Esophagus squamous epithelium (tissue), 5 donors: ENCODE measurements around the gene CCL25. TPM values are rescaled to one million over a fixed set of nuclear protein-coding genes. Genes with fewer than 3 reads are reported as not detected.

ENCODE experiments used
- DNase-seq: peaks from one replicate; lab custom pipeline; 2025; lab: John Stamatoyannopoulos, UW
- H3K27ac ChIP-seq, 4 donors: fragments of 200-600 bp; sonication (generic); one replicate each; pipeline ENCODE4 v1.5.1; 2016 to 2019; ENCODE audit warnings: mild to moderate bottlenecking in 1 of 4
- H3K27me3 ChIP-seq, 4 donors: fragments of 200-600 bp; sonication (generic); 1 replicate in 3 of 4; 2 replicates in 1 of 4; pipeline versions ENCODE4 v1.5.1 to v1.6.0; 2017 to 2021; ENCODE audit warnings: antibody characterized with exemption in 1 of 4
- H3K36me3 ChIP-seq, 3 donors: fragments of 200-600 bp; sonication (generic); one replicate each; pipeline ENCODE4 v1.5.1; 2016 to 2019
- H3K4me1 ChIP-seq, 3 donors: fragments of 200-600 bp; sonication (generic); one replicate each; pipeline ENCODE4 v1.5.1; 2017 to 2019
- H3K4me3 ChIP-seq, 4 donors: fragments of 200-600 bp; sonication (generic); 1 replicate in 3 of 4; 2 replicates in 1 of 4; pipeline ENCODE4 v1.5.1; 2016 to 2019; ENCODE audit warnings: mild to moderate bottlenecking in 2 of 4, moderate library complexity in 1 of 4
- H3K9me3 ChIP-seq, 3 donors: fragments of 200-600 bp; sonication (generic); one replicate each; pipeline ENCODE4 v1.5.1; 2016 to 2019
- CTCF ChIP-seq, 6 experiments: fragments of 450-650 bp in 4 of 6; fragments of 200-600 bp in 2 of 6; sonication (generic) in 2 of 6; IDR thresholded peaks; one replicate each; pipeline ENCODE4 v1.5.1; 2016 to 2019; ENCODE audit warnings: antibody characterized with exemption in 6 of 6, mild to moderate bottlenecking in 4 of 6, moderate library complexity in 4 of 6
- POLR2A ChIP-seq, 4 donors: fragments of 450-650 bp; IDR thresholded peaks; one replicate each; pipeline ENCODE4 v1.6.1; 2017; ENCODE audit warnings: antibody characterized with exemption in 4 of 4, mild to moderate bottlenecking in 4 of 4, moderate library complexity in 3 of 4
- WGBS, 2 donors: methylation state at CpG; one replicate each; pipeline ENCODE4 v1.1.5; 2018; 5-methylcytosine and 5-hydroxymethylcytosine counted together
- intact Hi-C: fragments of 100-400 bp; cut with DNase I; formaldehyde crosslinking; loops from one replicate; pipeline ENCODE4 v1.15.0; 2022
- total RNA-seq, 4 donors: library from RNA; depleted of rRNA; stranded (reverse); fragments of >200 nt; gene quantifications; one replicate each; pipeline ENCODE4 v1.1.0, GENCODE V29; 2016
- donor health status: DM: yes; HTN: yes; CAD: no.

CCL25 gene
- total RNA-seq, 4 donors from 2014 or later: not detected

GRCh38 chr19:8036434-8037099 is 16.0 kb upstream of the CCL25 start:
- Histone ChIP-seq H3K4me3 (no peak overlapping the region), H3K27ac (no peak overlapping the region), H3K36me3 (no peaks in the 10 kb centered on the region), H3K27me3 (peaks cover 0 to 30% (median 0%) of the 10 kb centered on the region in 4 donors), H3K4me1 (no peaks in the 10 kb centered on the region), H3K9me3 (no peaks in the 10 kb centered on the region)
- intact Hi-C loops: no loop called here
- TF ChIP-seq POLR2A (IDR thresholded peaks at IDR 0.05) (no peak), CTCF (IDR thresholded peaks at IDR 0.05) (no peak)
- 41 to 72% methylated on average over 7 of the region's 7 CpGs for WGBS, 2 donors
- DNase-seq: no peak

- Histone ChIP-seq H3K36me3 (no peaks in the 10 kb centered on the region), H3K4me1 (no peaks in the 10 kb centered on the region), H3K27ac (no peak overlapping the region), H3K27me3 (peaks cover 0 to 33% (median 0%) of the 10 kb centered on the region in 4 donors), H3K4me3 (no peak overlapping the region), H3K9me3 (no peaks in the 10 kb centered on the region)
- intact Hi-C loops: no loop called here
- no peak for TF ChIP-seq POLR2A (IDR thresholded peaks at IDR 0.05)
- no peak for TF ChIP-seq CTCF (IDR thresholded peaks at IDR 0.05)
- no peak for DNase-seq
- 56 to 72% methylated on average over 6 of the region's 6 CpGs for WGBS, 2 donors
Measured at GRCh38 chr19:8038815-8039214, 13.7 kb upstream of the CCL25 start.

GRCh38 chr19:8039231-8039630 is 13.3 kb upstream of the CCL25 start:
- TF ChIP-seq POLR2A (IDR thresholded peaks at IDR 0.05) (no peak), CTCF (IDR thresholded peaks at IDR 0.05) (no peak)
- Histone ChIP-seq H3K27ac (no peak overlapping the region), H3K36me3 (no peaks in the 10 kb centered on the region), H3K4me3 (no peak overlapping the region), H3K9me3 (no peaks in the 10 kb centered on the region), H3K27me3 (peaks cover 0 to 33% (median 0%) of the 10 kb centered on the region in 4 donors), H3K4me1 (no peaks in the 10 kb centered on the region)
- intact Hi-C loops: no loop called here
- WGBS, 2 donors: 80 to 93% methylated on average over 3 of the region's 3 CpGs
- no peak for DNase-seq

- no peaks in the 10 kb centered on the region for H3K4me1 ChIP-seq
- H3K9me3 ChIP-seq: no peaks in the 10 kb centered on the region
- peaks cover 0 to 38% (median 0%) of the 10 kb centered on the region in 4 donors for H3K27me3 ChIP-seq
- H3K4me3 ChIP-seq: no peak overlapping the region
- H3K27ac ChIP-seq: no peak overlapping the region
- 53 to 60% methylated on average over 6 to 7 of the region's 7 CpGs for WGBS, 2 donors
- H3K36me3 ChIP-seq: no peaks in the 10 kb centered on the region
- TF ChIP-seq POLR2A (IDR thresholded peaks at IDR 0.05): no peak
- TF ChIP-seq CTCF (IDR thresholded peaks at IDR 0.05): no peak
- intact Hi-C loops: no loop called here
- DNase-seq: no peak
Measured at GRCh38 chr19:8041531-8041931, 11.0 kb upstream of the CCL25 start.

- H3K4me3 ChIP-seq: no peak overlapping the region
- H3K27ac ChIP-seq: no peak overlapping the region
- H3K36me3 ChIP-seq: no peaks in the 10 kb centered on the region
- intact Hi-C loops: no loop called here
- H3K27me3 ChIP-seq: peaks cover 0 to 24% (median 0%) of the 10 kb centered on the region in 4 donors
- no peaks in the 10 kb centered on the region for H3K4me1 ChIP-seq
- H3K9me3 ChIP-seq: no peaks in the 10 kb centered on the region
- WGBS, 2 donors: 81 to 83% methylated on average over 9 of the region's 9 CpGs
- DNase-seq: no peak
- TF ChIP-seq POLR2A (IDR thresholded peaks at IDR 0.05) (no peak), CTCF (IDR thresholded peaks at IDR 0.05) (no peak)
Measured at GRCh38 chr19:8042900-8043299, 9.7 kb upstream of the CCL25 start.
